Measurements from ENCODE around the gene NTF3.

NTF3 gene

DNA sequence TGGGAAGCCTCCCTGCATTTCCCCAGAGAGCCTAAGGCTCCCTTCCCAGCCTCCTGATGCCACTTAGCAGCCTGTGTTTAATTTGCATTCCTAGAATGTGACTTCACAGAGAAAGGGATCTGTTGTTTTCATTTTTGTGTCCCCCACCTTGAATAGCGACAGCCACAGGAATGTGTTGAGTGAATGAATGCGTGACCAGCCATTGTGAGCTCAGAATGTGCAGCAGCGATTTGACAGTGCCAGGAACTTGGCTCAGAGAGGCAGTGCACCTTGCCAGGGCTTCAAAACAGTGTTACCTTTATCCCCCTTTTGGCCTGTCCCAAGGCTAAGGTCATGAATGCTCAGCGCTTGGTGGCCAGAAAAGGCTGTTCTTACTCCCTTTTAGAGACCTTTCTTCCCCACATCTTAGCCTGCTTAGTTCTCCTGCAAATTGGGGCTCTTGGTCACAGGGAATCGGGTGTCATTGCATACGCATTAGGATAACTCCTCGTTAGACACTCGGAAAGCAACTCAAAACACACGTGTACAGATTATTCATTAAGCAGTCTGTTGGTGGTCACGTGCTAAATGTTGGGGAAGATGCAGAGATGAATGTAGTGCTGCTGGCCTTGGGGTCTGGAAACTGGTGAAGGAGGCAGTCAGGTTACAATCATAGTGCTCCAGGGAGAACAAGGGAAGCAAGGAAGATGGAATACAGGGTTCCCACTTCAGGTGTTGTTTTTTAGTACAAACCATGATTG, 9.8 kb downstream of the NTF3 start:
- no peaks in the 10 kb centered on the region for H3K36me3 Mint-ChIP-seq
- peaks cover 4% of the 10 kb centered on the region for H3K9me3 Mint-ChIP-seq
- H3K27me3 Mint-ChIP-seq: peaks cover 6% of the 10 kb centered on the region
- no peak overlapping the region for H3K27ac Mint-ChIP-seq
- H3K4me1 Mint-ChIP-seq: no peaks in the 10 kb centered on the region
- H3K4me3 Mint-ChIP-seq: no peak overlapping the region

DNA sequence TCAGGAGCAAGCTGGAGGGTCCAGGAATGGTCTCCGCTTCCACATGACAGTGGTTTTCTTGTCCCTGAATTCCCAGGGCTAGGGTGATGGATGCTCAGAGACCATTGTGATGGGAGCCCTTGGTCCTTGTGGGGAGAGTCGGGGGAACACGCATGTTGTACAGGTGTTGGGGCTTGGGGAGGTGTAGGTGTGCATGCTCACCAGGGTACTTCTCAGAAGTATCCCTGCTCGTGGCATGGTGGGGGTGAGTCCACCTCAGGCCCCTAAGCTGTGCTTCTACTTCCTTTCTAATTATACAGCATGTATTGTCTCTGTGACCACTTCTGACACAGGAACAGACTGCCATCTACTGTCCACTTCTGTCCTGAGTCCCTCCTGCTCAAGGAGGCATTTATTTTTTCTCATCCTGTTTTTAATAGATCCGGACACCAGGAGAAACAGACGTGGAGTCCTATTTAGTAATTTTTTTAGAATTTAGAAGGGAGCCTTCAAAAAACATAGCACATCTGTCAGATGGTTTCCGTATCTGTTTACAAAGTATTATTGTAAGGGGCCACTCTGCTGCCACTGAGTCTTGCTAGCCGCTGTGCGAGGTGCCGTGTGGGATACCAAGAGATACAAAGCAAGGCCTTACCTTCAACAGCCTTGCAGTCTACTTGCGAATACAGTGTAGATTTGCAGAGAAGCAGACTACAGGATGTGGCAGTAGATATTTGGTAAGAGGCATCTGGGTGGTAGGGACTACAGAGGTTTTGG, 10.5 kb downstream of the NTF3 start:
- no peaks in the 10 kb centered on the region for H3K4me1 Mint-ChIP-seq

DNA sequence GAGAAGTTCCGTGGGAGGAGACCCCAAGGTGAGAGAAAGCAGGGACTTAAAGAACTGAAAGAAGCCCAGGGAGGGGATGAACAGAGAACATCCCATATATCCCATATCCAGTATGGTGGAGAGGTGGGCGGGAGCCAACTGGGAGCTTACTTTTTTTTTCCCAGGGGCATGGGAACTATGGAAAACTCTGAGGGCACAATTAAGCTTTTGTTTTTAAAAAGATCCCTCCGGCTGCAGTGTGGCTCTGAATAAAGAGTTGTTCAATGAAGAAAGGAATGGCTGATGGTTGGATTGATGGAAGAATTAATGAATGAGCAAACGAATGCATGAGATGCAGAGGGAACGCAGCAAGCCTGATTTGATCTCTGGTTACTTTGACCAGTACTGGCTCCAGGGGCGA, 12.6 kb downstream of the NTF3 start:
- Mint-ChIP-seq H3K9me3 (no peaks in the 10 kb centered on the region), H3K27ac (no peak overlapping the region), H3K27me3 (peaks cover 8% of the 10 kb centered on the region), H3K4me1 (no peaks in the 10 kb centered on the region), H3K4me3 (no peak overlapping the region), H3K36me3 (no peaks in the 10 kb centered on the region)

More for the DNA sequence above, 10.5 kb downstream of the NTF3 start:
- H3K27me3 Mint-ChIP-seq: peaks cover 5% of the 10 kb centered on the region
- H3K4me3 Mint-ChIP-seq: no peak overlapping the region
- no peaks in the 10 kb centered on the region for H3K36me3 Mint-ChIP-seq
- peaks cover 4% of the 10 kb centered on the region for H3K9me3 Mint-ChIP-seq
- no peak overlapping the region for H3K27ac Mint-ChIP-seq

DNA sequence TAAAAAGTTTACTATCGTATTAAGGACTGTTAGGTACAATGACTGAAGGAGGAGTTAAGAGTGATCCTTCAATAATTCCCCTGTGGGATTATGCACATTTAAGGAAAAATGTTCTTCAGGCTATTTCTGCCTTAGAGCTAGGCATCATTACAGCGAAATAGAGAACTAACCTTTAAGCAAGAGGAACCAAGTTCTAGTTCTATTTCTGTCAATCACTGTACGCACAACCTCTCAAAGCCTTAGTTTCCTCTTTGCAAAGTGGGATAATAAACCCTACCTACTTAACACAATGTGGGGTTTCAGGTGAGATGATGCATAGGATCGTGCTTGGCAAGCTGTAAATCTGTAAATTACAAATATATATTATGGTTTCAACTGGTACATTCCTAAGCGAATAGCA, 15.4 kb downstream of the NTF3 start:
- no peaks in the 10 kb centered on the region for H3K9me3 Mint-ChIP-seq
- no peaks in the 10 kb centered on the region for H3K4me1 Mint-ChIP-seq
- no peak overlapping the region for H3K4me3 Mint-ChIP-seq
- H3K27ac Mint-ChIP-seq: no peak overlapping the region
- H3K27me3 Mint-ChIP-seq: peaks cover 12% of the 10 kb centered on the region
- no peaks in the 10 kb centered on the region for H3K36me3 Mint-ChIP-seq

DNA sequence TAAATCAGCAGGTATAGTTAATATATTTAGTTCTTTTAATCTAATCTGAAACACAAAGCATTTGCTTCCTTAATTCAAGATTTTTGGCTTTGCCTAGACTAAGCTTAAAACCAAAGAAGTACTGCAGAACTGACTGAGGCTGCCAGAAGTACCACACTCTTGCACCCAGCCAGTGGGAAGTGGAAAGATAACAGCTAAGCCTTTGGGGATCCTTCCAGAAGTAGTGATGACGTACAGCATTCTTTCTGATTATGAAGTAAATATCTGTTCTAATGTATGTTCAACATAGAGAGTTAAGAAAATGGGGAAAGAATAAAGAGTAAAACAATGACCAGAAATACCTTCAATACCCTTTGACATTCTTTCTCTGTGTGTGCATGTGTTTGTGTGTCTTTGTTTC, 19.3 kb downstream of the NTF3 start:
- H3K4me3 Mint-ChIP-seq: no peak overlapping the region
- no peaks in the 10 kb centered on the region for H3K9me3 Mint-ChIP-seq
- H3K36me3 Mint-ChIP-seq: no peaks in the 10 kb centered on the region
- no peaks in the 10 kb centered on the region for H3K4me1 Mint-ChIP-seq
- no peak overlapping the region for H3K27ac Mint-ChIP-seq
- peaks cover 14% of the 10 kb centered on the region for H3K27me3 Mint-ChIP-seq

DNA sequence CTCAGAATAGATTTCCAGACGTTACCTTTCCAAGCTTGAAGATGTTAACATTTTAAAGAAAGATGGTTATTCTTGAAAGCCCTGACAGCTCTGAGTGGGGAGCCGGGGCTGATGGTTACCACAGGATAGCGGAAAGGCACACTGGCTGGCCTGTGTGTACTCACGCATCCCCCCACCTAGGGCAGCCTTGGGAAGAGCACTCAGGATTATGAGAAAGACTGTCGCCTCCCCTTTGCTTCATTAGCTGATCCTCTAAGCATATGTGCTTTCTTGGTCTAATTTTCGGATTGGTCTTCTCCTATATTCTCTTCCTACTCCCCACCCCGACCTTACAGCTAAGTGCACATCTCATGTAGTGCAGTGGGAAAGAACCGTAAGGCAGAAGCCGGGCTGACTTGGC, 20.7 kb downstream of the NTF3 start:
- peaks cover 12% of the 10 kb centered on the region for H3K27me3 Mint-ChIP-seq
- no peaks in the 10 kb centered on the region for H3K36me3 Mint-ChIP-seq
- H3K4me1 Mint-ChIP-seq: peaks cover 7% of the 10 kb centered on the region
- H3K4me3 Mint-ChIP-seq: no peak overlapping the region
- H3K9me3 Mint-ChIP-seq: no peaks in the 10 kb centered on the region
- H3K27ac Mint-ChIP-seq: no peak overlapping the region

DNA sequence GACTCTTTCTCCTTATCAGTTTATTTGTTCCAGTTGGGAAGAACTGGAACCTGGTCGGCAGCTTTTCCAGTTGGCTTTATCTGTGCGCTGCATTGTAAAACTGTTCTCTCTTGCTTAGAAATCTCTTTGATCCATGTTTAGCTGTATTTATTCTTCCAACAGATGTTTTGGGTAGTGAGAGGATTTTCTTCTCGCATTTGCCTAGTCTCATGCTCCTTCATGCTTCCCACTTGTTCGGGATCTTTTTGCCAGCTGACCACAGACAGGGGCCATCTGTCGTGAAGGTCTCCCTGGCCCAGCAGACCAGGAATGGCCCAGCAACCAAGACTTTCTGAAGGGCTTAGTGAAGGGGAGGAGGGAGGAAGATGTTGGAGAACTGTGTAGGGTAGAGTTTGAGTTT, 21.6 kb downstream of the NTF3 start:
- Mint-ChIP-seq H3K36me3 (no peaks in the 10 kb centered on the region), H3K27me3 (peaks cover 10% of the 10 kb centered on the region), H3K4me1 (peaks cover 8% of the 10 kb centered on the region), H3K9me3 (no peaks in the 10 kb centered on the region), H3K27ac (no peak overlapping the region), H3K4me3 (no peak overlapping the region)

DNA sequence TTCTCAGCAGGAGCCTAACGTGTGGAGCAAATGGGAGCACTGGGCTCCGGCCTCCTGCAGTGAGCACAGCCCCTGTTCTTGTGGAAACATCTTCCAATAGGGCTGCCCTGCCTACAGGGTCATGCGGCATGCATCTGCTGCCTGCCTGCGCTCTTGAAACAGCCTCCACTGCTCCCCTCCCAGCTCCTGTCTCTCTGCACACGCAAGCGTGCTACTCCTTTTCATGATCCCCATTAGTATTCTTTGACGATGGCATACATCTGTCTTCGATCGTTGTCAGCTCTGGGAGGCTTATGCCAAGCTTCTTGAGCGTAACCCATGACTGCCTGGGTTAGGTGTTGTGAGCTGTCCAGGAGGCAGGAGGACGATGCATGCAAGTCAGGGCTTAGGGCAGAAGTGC, 23.1 kb downstream of the NTF3 start:
- H3K27ac Mint-ChIP-seq: no peak overlapping the region
- H3K4me1 Mint-ChIP-seq: peaks cover 8% of the 10 kb centered on the region
- no peaks in the 10 kb centered on the region for H3K9me3 Mint-ChIP-seq
- no peak overlapping the region for H3K4me3 Mint-ChIP-seq
- H3K27me3 Mint-ChIP-seq: peaks cover 8% of the 10 kb centered on the region
- no peaks in the 10 kb centered on the region for H3K36me3 Mint-ChIP-seq

DNA sequence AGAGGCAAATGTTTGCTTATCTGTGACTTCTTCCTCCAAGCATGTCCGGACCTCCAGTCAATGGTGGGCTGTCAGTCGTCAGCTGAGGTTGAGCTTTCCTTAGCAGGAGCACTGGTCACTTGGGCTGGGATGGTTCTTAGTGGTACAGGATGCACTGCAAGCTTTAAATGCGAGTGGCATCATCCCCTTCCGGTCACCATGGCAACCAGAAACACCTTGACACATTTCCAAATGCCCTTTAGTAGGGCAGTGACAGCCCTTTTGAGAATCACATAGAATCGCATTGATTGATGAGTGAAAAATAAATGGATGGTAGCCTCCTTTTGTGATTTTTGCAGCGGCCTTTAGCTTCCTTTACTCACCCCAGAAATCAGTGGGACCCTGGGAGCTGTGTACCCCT, 24.1 kb downstream of the NTF3 start:
- H3K9me3 Mint-ChIP-seq: no peaks in the 10 kb centered on the region
- H3K27me3 Mint-ChIP-seq: peaks cover 12% of the 10 kb centered on the region
- H3K36me3 Mint-ChIP-seq: no peaks in the 10 kb centered on the region
- H3K27ac Mint-ChIP-seq: no peak overlapping the region
- peaks cover 8% of the 10 kb centered on the region for H3K4me1 Mint-ChIP-seq
- H3K4me3 Mint-ChIP-seq: no peak overlapping the region

DNA sequence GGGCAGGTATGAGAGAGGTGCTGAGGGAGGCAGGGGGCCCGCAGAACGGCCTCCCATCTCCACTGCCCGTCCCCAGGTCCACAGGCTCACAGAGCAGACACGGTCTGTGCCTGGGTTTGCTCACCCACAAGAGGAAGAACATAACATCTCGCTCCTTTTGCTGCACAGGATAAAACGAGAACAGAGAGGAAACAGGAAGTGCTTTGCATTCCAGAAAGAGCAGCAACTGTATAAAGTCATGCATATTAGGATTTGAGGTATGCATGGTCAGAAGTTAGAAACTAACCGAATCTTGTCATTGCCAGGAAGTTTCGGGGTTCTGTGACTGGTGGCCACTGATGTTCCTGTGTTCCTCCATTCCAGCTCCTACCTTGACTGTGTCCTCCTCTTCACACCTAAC, 25.0 kb downstream of the NTF3 start:
- Mint-ChIP-seq H3K4me1 (peaks cover 8% of the 10 kb centered on the region), H3K27ac (no peak overlapping the region), H3K27me3 (peaks cover 8% of the 10 kb centered on the region), H3K9me3 (no peaks in the 10 kb centered on the region), H3K4me3 (no peak overlapping the region), H3K36me3 (no peaks in the 10 kb centered on the region)

DNA sequence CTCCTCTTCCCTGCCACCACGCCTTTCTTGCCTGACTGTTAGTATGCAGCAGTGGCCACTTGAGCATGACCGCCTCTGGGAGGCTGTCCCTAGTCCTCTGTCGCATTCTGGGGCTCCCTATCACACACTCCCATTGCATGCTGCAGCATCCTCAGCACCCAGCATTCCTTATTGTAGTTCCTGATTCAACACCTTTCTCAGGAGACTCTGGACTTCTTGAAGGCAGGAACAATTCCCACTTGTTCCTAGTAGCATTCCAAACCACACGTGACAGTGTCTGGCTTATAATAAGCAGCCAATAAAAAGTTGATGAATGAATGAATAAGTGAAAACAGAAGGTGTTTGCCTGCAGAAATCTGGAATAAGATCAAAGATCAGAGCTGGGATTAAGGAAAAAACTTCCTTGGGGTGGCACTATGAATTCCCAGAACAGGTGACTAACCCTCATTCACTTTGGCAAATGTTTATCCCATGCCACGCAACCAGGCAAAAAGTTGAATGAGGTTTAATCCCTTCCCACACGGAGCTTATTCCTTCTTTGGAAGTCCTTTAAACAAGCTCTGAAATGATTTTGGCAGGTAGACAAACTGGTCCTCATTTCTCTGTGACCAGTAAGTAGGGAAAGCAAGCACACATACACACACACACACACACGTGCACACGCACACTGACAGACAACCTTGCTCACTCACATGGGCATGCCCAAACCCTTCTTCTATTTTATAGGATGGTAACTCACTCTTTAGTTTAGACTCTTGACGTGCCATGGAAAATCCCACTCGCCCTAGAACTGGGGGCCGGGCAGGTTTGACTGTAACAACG, 26.5 kb downstream of the NTF3 start:
- no peaks in the 10 kb centered on the region for H3K9me3 Mint-ChIP-seq
- no peak overlapping the region for H3K4me3 Mint-ChIP-seq
- peaks cover 8% of the 10 kb centered on the region for H3K4me1 Mint-ChIP-seq
- peaks cover 8% of the 10 kb centered on the region for H3K27me3 Mint-ChIP-seq
- no peak overlapping the region for H3K27ac Mint-ChIP-seq
- no peaks in the 10 kb centered on the region for H3K36me3 Mint-ChIP-seq

DNA sequence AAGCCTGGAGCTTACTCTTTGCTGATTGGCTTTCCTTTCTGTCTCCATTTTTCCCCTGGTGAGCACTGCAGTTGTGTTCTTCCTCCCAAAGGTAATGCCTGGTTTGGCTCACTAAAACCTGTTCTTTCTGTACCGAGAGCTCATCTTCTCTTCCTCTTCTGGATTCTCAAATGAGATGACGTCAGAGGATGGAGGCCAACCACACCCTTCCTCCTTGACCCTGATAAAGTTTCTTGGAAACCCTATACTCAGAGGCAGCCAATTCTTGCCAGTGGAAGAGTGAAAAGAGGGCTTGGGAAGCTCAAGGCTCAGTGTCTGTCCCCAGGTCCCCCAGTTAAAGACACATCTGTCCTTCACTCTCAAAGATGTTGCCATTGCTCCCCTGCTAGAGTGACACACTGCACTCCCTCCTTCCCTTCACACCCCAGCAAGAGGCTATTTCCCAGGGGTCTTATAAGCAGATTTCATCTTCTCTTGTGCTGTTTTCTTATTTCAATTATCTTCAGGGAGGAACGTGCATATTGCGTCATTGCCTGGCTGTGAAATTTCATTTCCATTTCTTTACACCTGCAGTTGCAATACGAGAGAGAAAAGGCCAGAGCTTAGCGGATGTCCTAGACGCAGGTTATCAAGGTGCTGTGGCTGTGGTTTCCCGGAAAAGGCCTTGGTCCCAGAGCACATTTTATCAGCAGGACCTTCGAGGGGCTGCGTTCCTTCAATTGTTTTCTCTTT, 27.3 kb downstream of the NTF3 start:
- Mint-ChIP-seq H3K4me3 (no peak overlapping the region), H3K4me1 (peaks cover 8% of the 10 kb centered on the region), H3K27ac (no peak overlapping the region), H3K9me3 (no peaks in the 10 kb centered on the region), H3K36me3 (no peaks in the 10 kb centered on the region), H3K27me3 (peaks cover 8% of the 10 kb centered on the region)

DNA sequence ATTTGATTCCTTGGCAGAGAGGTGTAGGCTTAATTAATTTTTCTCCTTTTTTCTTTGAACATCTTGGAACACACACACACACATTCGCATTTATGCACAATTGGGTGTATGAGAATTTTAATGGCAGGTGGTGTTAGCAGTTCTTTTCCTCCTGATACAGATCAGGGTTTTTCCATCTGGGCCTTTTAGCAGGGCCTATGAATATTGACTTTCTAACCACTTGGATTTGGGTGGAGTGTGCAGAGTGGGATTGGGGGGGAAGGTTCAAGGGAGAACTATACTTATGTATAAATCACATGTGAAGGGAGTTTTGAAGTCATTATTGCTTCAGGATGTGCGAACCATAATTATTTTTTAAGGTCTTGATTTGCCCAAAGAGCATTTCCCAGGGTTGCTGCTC, 28.9 kb downstream of the NTF3 start:
- Mint-ChIP-seq H3K36me3 (no peaks in the 10 kb centered on the region), H3K4me1 (peaks cover 8% of the 10 kb centered on the region), H3K4me3 (no peak overlapping the region), H3K27ac (no peak overlapping the region), H3K9me3 (no peaks in the 10 kb centered on the region), H3K27me3 (peaks cover 6% of the 10 kb centered on the region)

DNA sequence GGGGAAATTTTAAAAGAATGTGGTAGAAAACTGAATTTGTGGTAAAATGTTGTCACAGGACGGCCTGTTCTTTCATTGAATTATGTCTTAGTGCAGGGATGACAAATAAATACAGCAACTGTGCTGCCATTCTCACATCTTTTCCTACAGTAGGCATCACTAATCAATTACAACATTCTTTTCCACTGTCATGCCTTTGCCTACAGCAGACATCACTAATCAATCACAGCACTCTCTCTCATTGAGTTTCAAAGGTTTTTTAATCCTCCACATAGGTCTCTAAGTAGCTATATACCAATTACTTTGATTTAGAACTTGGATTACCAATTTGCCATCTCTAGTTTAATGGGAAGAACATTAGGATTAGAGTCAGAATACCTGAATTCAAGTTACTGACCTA, 30.1 kb downstream of the NTF3 start:
- H3K9me3 Mint-ChIP-seq: no peaks in the 10 kb centered on the region
- no peaks in the 10 kb centered on the region for H3K36me3 Mint-ChIP-seq
- peaks cover 4% of the 10 kb centered on the region for H3K4me1 Mint-ChIP-seq
- H3K27me3 Mint-ChIP-seq: peaks cover 6% of the 10 kb centered on the region
- H3K4me3 Mint-ChIP-seq: no peak overlapping the region
- no peak overlapping the region for H3K27ac Mint-ChIP-seq

DNA sequence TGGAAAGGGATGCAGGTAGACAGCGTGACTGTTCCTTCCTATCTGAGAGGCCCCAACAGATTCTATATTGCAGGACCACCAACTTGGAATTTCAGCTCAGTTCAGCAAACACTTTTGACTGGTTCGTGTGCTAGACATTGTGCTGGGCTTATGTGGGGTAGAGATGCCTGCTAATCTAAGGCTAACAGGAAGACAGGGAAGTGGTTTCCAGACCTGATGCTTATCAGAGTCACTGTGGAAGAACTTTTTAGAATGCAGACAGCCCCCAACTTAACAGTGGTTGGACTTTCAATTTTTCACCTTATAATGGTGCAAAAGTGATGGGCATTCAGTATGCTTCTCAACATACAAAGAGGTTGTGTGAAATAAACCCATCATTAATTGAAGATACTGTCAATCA, 32.2 kb downstream of the NTF3 start:
- H3K4me3 Mint-ChIP-seq: no peak overlapping the region
- H3K27me3 Mint-ChIP-seq: peaks cover 7% of the 10 kb centered on the region
- no peaks in the 10 kb centered on the region for H3K4me1 Mint-ChIP-seq
- no peak overlapping the region for H3K27ac Mint-ChIP-seq
- no peaks in the 10 kb centered on the region for H3K36me3 Mint-ChIP-seq
- no peaks in the 10 kb centered on the region for H3K9me3 Mint-ChIP-seq

Data from activated naive CD4-positive, alpha-beta T cell treated with anti-CD3 and anti-CD28 coated beads, Interleukin-2, amount 50 U/mL, for 24 hours (primary cell).